NCI-H2196 treated with DMSO at 0.1 percent for 48 hours (cell line): Measurements from ENCODE around the gene WLS.
"Not testable (repeated sequence)": the region's sequence is repeated elsewhere in the genome, so short reads cannot be mapped to it uniquely, and the experiment has no call there.

ENCODE experiments used
- DNase-seq: peaks from one replicate; lab custom pipeline; 2025; ENCODE audit not compliant: unreplicated experiment; lab: John Stamatoyannopoulos, UW

The WLS gene

GRCh38 chr1:68232289-68233148, at the start of gene WLS:
Gene WLS, minus strand, starts transcription at chr1:68232523. Its CDS starts 224 bp downstream, at chr1:68232299.
- peak; percentile 17 for DNase-seq

GRCh38 chr1:68280286-68280685, 48.0 kb upstream of the WLS start:
- DNase-seq: no peak

- DNase-seq: no peak
Measured at GRCh38 chr1:68279846-68280245, 47.5 kb upstream of the WLS start.

GRCh38 chr1:68278221-68278620, 45.9 kb upstream of the WLS start:
- no peak for DNase-seq

GRCh38 chr1:68276448-68276847, 44.1 kb upstream of the WLS start:
- DNase-seq: no peak

- no peak for DNase-seq
Measured at GRCh38 chr1:68273530-68273929, 41.2 kb upstream of the WLS start.

GRCh38 chr1:68271596-68271995, 39.3 kb upstream of the WLS start:
- no peak for DNase-seq

GRCh38 chr1:68270951-68271350, 38.6 kb upstream of the WLS start:
- no peak for DNase-seq

GRCh38 chr1:68269637-68270430, 37.5 kb upstream of the WLS start:
- DNase-seq: no peak

GRCh38 chr1:68268896-68269483, 36.7 kb upstream of the WLS start:
- DNase-seq: no peak

- DNase-seq: not testable (repeated sequence)
Measured at GRCh38 chr1:68256824-68257223, 24.5 kb upstream of the WLS start.

- no peak for DNase-seq
Measured at GRCh38 chr1:68255301-68255700, 23.0 kb upstream of the WLS start.

- DNase-seq: no peak
Measured at GRCh38 chr1:68254667-68255226, 22.4 kb upstream of the WLS start.

- DNase-seq: no peak
Measured at GRCh38 chr1:68237040-68237439, 4.7 kb upstream of the WLS start.

GRCh38 chr1:68234094-68234493, 1.8 kb upstream of the WLS start:
- no peak for DNase-seq

GRCh38 chr1:68233202-68233601, 879 bp upstream of the WLS start:
- DNase-seq: no peak

GRCh38 chr1:68231627-68232288, 565 bp downstream of the WLS start:
- DNase-seq: peak; percentile 10

- DNase-seq: no peak
Measured at GRCh38 chr1:68230901-68231626, 1.3 kb downstream of the WLS start.

- DNase-seq: no peak
Measured at GRCh38 chr1:68230484-68230802, 1.9 kb downstream of the WLS start.
